ENCODE data around the gene CYP46A1.

The CYP46A1 gene

GRCh38 chr14:99736603-99737371 lies 52.7 kb downstream of the CYP46A1 start:
- no peak overlapping the region for H3K4me3 ChIP-seq (ENCODE audit: low read length)

GRCh38 chr14:99737451-99737951 lies 53.4 kb downstream of the CYP46A1 start:
- DNase-seq (ENCODE audit: low read depth) = peak; percentile 11
- no peak overlapping the region for H3K4me3 ChIP-seq (ENCODE audit: low read length)
- TF ChIP-seq, protein P1, sequence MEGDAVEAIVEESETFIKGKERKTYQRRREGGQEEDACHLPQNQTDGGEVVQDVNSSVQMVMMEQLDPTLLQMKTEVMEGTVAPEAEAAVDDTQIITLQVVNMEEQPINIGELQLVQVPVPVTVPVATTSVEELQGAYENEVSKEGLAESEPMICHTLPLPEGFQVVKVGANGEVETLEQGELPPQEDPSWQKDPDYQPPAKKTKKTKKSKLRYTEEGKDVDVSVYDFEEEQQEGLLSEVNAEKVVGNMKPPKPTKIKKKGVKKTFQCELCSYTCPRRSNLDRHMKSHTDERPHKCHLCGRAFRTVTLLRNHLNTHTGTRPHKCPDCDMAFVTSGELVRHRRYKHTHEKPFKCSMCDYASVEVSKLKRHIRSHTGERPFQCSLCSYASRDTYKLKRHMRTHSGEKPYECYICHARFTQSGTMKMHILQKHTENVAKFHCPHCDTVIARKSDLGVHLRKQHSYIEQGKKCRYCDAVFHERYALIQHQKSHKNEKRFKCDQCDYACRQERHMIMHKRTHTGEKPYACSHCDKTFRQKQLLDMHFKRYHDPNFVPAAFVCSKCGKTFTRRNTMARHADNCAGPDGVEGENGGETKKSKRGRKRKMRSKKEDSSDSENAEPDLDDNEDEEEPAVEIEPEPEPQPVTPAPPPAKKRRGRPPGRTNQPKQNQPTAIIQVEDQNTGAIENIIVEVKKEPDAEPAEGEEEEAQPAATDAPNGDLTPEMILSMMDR (conservative IDR thresholded peaks at IDR 0.05; ENCODE audit: low read length) = no peak

More at GRCh38 chr14:99736603-99737371, 52.7 kb downstream of the CYP46A1 start:
- DNase-seq (ENCODE audit: low read depth) = no peak
- TF ChIP-seq, protein P1 (conservative IDR thresholded peaks at IDR 0.05; ENCODE audit: low read length) = no peak

GRCh38 chr14:99737956-99738667 lies 54.0 kb downstream of the CYP46A1 start:
- no peak for DNase-seq (ENCODE audit: low read depth)
- no peak overlapping the region for H3K4me3 ChIP-seq (ENCODE audit: low read length)
- TF ChIP-seq, protein P1 (conservative IDR thresholded peaks at IDR 0.05; ENCODE audit: low read length) = no peak

- TF ChIP-seq, protein P1 (conservative IDR thresholded peaks at IDR 0.05; ENCODE audit: low read length) = no peak
- H3K4me3 ChIP-seq (ENCODE audit: low read length) = no peak overlapping the region
- DNase-seq (ENCODE audit: low read depth) = no peak
Measured at GRCh38 chr14:99740411-99740810, 56.3 kb downstream of the CYP46A1 start.

- no peak overlapping the region for H3K4me3 ChIP-seq (ENCODE audit: low read length)
- TF ChIP-seq, protein P1 (conservative IDR thresholded peaks at IDR 0.05; ENCODE audit: low read length) = no peak
- DNase-seq (ENCODE audit: low read depth) = no peak
Measured at GRCh38 chr14:99741227-99741976, 57.3 kb downstream of the CYP46A1 start.

DNA sequence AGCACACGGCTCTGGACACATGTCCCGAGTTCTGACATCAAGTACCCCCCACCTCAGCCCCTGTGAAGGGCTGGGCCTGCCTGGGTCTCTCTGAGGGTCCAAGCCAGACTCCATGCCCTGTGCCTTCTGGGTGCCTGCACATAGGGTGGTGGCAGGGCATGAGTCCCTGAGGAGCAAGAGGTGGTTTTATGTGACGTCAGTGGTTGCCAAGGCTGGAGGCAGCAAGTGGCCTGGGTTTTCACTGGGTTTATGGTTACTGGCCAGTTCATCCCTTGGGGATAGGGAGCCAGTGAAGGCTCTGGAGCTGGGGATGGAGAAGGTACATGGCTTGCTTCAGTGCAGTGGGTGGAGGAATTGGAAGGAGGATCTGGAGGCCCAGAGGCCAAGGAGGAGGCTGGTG lies 58.0 kb downstream of the CYP46A1 start:
- no peak for DNase-seq (ENCODE audit: low read depth)
- H3K4me3 ChIP-seq (ENCODE audit: low read length) = no peak overlapping the region
- TF ChIP-seq, protein P1 (conservative IDR thresholded peaks at IDR 0.05; ENCODE audit: low read length) = no peak

Measured in AG10803 (cell line).